Measurements from ENCODE around the gene ZNF674. TPM values are rescaled to one million over a fixed set of nuclear protein-coding genes. Genes with fewer than 3 reads are reported as not detected.
A peak's percentile ranks its signal among the peaks of the same experiment; 100 is the strongest.
"Not testable (repeated sequence)": the region's sequence is repeated elsewhere in the genome, so short reads cannot be mapped to it uniquely, and the experiment has no call there.

The ZNF674 gene
- total and polyA plus RNA-seq, 2 donors (not counting 3 experiments of a cell fraction or from before 2014, with no cell fraction given) = 2.5 to 6.7 TPM

DNA sequence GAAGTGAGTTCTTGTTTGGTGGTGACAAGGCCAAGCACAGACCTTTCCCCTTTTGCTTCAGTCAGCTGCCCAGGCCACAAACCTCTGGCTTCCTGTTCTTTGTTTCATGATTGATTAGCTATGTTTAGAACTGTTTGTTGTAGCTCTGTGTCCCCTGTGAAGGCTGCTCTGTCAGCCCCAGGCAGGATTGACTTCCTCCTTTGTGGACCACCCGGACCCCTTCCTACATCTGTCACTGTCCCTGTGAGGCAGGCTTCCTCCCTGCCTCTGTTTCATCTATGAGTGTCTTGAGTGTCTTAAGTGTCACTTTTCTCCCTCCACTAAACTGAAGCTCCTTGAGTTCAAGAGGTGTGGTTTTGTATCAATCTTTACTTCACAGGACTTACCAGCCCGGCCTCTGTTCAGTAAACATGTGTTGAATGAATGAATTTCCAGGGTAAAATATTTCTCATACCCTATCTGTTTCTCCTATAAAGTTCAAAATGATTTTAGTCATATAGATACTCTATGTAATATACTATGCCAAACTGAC lies 83.5 kb downstream of the ZNF674 start:
- H3K4me2 ChIP-seq (ENCODE audit: insufficient read depth, low read length) = no peak overlapping the region
- ChIA-PET POLR2A (interaction anchor here (0.5 kb wide), 1 partner anchor 294 kb away, joined by 6 read pairs; no protein-coding TSS in a partner anchor), CTCF (no interaction called here)
- DNase-seq (ENCODE audit: low read depth, low spot score) = no peak
- intact Hi-C loops (cut with micrococcal nuclease) = no loop called here
- no peaks in the 10 kb centered on the region for H3K9me3 ChIP-seq (replicated peaks; ENCODE audit: control insufficient read depth, insufficient read depth, low read length)
- H3K9me1 ChIP-seq (replicated peaks; ENCODE audit: control insufficient read depth, extremely low read depth, insufficient read depth, low read length) = no peaks in the 10 kb centered on the region
- TF ChIP-seq JUN (IDR thresholded peaks at IDR 0.05; ENCODE audit: borderline replicate concordance, insufficient read depth, insufficient read length, low read depth) = no peak
- TF ChIP-seq POLR2A (IDR thresholded peaks at IDR 0.05; ENCODE audit: low read depth, low read length) = no peak
- TF ChIP-seq GATA2 (IDR thresholded peaks at IDR 0.05; ENCODE audit: insufficient read depth, insufficient read length, low read depth, low read length) = no peak
- no peak for TF ChIP-seq FOS (IDR thresholded peaks at IDR 0.05; ENCODE audit: borderline replicate concordance, insufficient read depth, low read length)
- TF ChIP-seq POLR2AphosphoS5 (IDR thresholded peaks at IDR 0.05; ENCODE audit: insufficient read depth, low read depth, low read length) = no peak
- no peak for TF ChIP-seq EZH2 (IDR thresholded peaks at IDR 0.05; ENCODE audit: borderline replicate concordance, low read depth, low read length, severe bottlenecking)
- TF ChIP-seq, protein P1, sequence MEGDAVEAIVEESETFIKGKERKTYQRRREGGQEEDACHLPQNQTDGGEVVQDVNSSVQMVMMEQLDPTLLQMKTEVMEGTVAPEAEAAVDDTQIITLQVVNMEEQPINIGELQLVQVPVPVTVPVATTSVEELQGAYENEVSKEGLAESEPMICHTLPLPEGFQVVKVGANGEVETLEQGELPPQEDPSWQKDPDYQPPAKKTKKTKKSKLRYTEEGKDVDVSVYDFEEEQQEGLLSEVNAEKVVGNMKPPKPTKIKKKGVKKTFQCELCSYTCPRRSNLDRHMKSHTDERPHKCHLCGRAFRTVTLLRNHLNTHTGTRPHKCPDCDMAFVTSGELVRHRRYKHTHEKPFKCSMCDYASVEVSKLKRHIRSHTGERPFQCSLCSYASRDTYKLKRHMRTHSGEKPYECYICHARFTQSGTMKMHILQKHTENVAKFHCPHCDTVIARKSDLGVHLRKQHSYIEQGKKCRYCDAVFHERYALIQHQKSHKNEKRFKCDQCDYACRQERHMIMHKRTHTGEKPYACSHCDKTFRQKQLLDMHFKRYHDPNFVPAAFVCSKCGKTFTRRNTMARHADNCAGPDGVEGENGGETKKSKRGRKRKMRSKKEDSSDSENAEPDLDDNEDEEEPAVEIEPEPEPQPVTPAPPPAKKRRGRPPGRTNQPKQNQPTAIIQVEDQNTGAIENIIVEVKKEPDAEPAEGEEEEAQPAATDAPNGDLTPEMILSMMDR (IDR thresholded peaks at IDR 0.05; ENCODE audit: extremely low read depth in 1 of 2, insufficient read depth in 1 of 2, low read depth in 1 of 2, low read length in 2 of 2) = no peak
- TF ChIP-seq, protein P2, sequence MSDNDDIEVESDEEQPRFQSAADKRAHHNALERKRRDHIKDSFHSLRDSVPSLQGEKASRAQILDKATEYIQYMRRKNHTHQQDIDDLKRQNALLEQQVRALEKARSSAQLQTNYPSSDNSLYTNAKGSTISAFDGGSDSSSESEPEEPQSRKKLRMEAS (IDR thresholded peaks at IDR 0.05; ENCODE audit: insufficient read depth, insufficient read length) = no peak
- no peak for TF ChIP-seq MYC (IDR thresholded peaks at IDR 0.05; ENCODE audit: low read depth, low read length)
- H2AFZ ChIP-seq (ENCODE audit: low read depth, low read length) = no peak overlapping the region
- no TSS peak for BruUV-seq (replicated peaks)
- no peak overlapping the region for H3K4me3 ChIP-seq (replicated peaks in 1 of 3; ENCODE audit: insufficient read depth in 1 of 3, low read depth in 1 of 3, low read length in 3 of 3)
- peaks cover 3% of the 10 kb centered on the region for H3K4me1 ChIP-seq (ENCODE audit: control insufficient read depth, extremely low read depth, insufficient read depth, low read length)
- no peaks in the 10 kb centered on the region for H3K27me3 ChIP-seq (ENCODE audit: control insufficient read depth in 2 of 2, insufficient read depth in 2 of 2, low read length in 2 of 2)
- H3K9ac ChIP-seq (replicated peaks; ENCODE audit: extremely low read depth, insufficient read depth, low read length) = no peak overlapping the region
- H3K79me2 ChIP-seq (ENCODE audit: control insufficient read depth, insufficient read depth, low read length) = no peaks in the 10 kb centered on the region
- no peaks in the 10 kb centered on the region for H4K20me1 ChIP-seq (replicated peaks; ENCODE audit: control insufficient read depth, extremely low read depth, insufficient read depth, low read length)
- dilution Hi-C loops (cut with MboI; ENCODE audit: extremely low pct_ligation_motif_present, low sequenced_read_pairs) = no loop called here
- peaks cover 3 to 4% of the 10 kb centered on the region in 2 experiments for H3K36me3 ChIP-seq (ENCODE audit: control insufficient read depth in 2 of 2, extremely low read depth in 1 of 2, insufficient read depth in 2 of 2, low read length in 2 of 2)
- FAIRE-seq = no peak
- no peak overlapping the region for H3K27ac ChIP-seq (ENCODE audit: insufficient read depth, low read depth, low read length)

DNA sequence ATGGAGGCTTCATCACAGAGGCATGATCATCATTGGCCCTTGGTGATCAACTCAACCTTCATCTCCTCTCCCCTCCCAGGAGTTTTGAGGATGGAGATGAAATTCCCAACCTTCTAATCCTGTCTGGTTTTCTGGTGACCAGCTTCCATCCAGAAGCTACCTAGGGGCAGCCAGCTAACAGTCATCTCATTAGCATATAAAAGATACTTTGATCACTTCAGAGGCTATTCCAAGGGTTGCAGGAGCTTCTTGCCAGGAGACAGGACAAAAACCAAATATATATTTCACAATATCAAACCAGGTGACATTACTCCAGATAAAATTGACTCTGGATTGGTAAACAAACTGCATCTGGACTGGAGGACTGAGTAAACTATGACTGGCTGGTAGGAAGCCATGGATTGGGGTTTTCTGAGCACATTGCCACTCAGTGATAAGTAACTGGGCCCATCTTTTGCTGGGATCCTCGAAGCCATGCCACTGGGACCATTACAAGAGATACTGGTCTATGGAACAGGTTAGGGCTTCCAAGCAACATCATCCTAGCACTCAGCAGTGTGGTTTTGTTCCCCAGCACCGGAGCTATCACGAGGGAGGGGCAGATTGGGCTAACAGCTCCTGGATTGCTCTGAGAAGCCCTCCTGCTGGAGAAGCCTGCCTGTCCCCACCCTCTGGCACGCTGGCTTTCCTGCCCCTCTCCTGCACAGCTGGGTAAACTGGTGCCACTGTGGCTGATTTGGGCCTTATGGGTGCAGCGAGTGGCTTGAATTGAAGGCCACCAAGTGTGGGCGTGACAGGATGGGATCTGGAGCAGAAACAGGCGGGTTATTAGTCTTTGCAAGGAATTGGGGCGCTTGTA lies 84.2 kb downstream of the ZNF674 start:
- POLR2A ChIA-PET = interaction anchor here (0.5 kb wide), 1 partner anchor 294 kb away, joined by 6 read pairs; no protein-coding TSS in a partner anchor
- H3K9me3 ChIP-seq (replicated peaks; ENCODE audit: control insufficient read depth, insufficient read depth, low read length); dilution Hi-C loops (cut with MboI; ENCODE audit: extremely low pct_ligation_motif_present, low sequenced_read_pairs); H3K36me3 ChIP-seq (ENCODE audit: control insufficient read depth in 2 of 2, extremely low read depth in 1 of 2, insufficient read depth in 2 of 2, low read length in 2 of 2); H4K20me1 ChIP-seq (replicated peaks; ENCODE audit: control insufficient read depth, extremely low read depth, insufficient read depth, low read length); H3K4me2 ChIP-seq (ENCODE audit: insufficient read depth, low read length); H3K27ac ChIP-seq (ENCODE audit: insufficient read depth, low read depth, low read length); H3K9ac ChIP-seq (replicated peaks; ENCODE audit: extremely low read depth, insufficient read depth, low read length); H2AFZ ChIP-seq (ENCODE audit: low read depth, low read length); H3K4me1 ChIP-seq (ENCODE audit: control insufficient read depth, extremely low read depth, insufficient read depth, low read length); BruUV-seq (replicated peaks); CTCF ChIA-PET; DNase-seq (ENCODE audit: low read depth, low spot score); H3K27me3 ChIP-seq (ENCODE audit: control insufficient read depth in 2 of 2, insufficient read depth in 2 of 2, low read length in 2 of 2); intact Hi-C loops (cut with micrococcal nuclease); H3K79me2 ChIP-seq (ENCODE audit: control insufficient read depth, insufficient read depth, low read length); H3K9me1 ChIP-seq (replicated peaks; ENCODE audit: control insufficient read depth, extremely low read depth, insufficient read depth, low read length); H3K4me3 ChIP-seq (replicated peaks in 1 of 3; ENCODE audit: insufficient read depth in 1 of 3, low read depth in 1 of 3, low read length in 3 of 3): not testable (repeated sequence)
- peak; percentile 58 for FAIRE-seq

Measured in endothelial cell of umbilical vein (primary cell).